Neural cell (in vitro differentiated cells): Measurements from ENCODE around the gene GNAS. TPM values are rescaled to one million over a fixed set of nuclear protein-coding genes. Genes with fewer than 3 reads are reported as not detected.

ENCODE experiments used
- H2AFZ ChIP-seq: fragments of 200-600, 300-800 bp; sonication (generic), shearing (Covaris generic); 2 replicates; pipeline ENCODE4 v1.6.0; 2014; ENCODE audit warnings: low read depth, mild to moderate bottlenecking, antibody characterized with exemption, low read length, moderate library complexity
- H3F3A ChIP-seq: fragments of 200-600 bp; shearing (Covaris generic); 2 replicates; pipeline ENCODE4 v1.6.1; 2016; ENCODE audit warnings: mild to moderate bottlenecking, moderate library complexity, mixed read lengths, antibody characterized with exemption, low read length; ENCODE audit not compliant: insufficient read depth, poor library complexity, severe bottlenecking
- H3K27ac ChIP-seq: fragments of 200-600, 300-800 bp; sonication (generic), shearing (Covaris generic); 2 replicates; pipeline ENCODE4 v1.5.1; 2014; ENCODE audit warnings: mild to moderate bottlenecking, low read length, moderate library complexity
- H3K27me3 ChIP-seq: fragments of 300-800, 200-600 bp; sonication (generic), shearing (Covaris generic); 2 replicates; pipeline ENCODE4 v1.6.0; 2014; ENCODE audit warnings: mild to moderate bottlenecking, low read depth, low read length, moderate library complexity; ENCODE audit not compliant: insufficient read depth
- H3K36me3 ChIP-seq: fragments of 300-800, 200-600 bp; sonication (generic), shearing (Covaris generic); 2 replicates; pipeline ENCODE4 v1.5.1; 2014; ENCODE audit warnings: mild to moderate bottlenecking, antibody characterized with exemption, low read length, moderate library complexity; ENCODE audit not compliant: insufficient read depth
- H3K4me2 ChIP-seq: fragments of 300-800, 200-600 bp; sonication (generic), shearing (Covaris generic); 2 replicates; pipeline ENCODE4 v1.6.0; 2014; ENCODE audit warnings: mild to moderate bottlenecking, low read length
- H3K4me3 ChIP-seq: fragments of 300-800, 200-600 bp; sonication (generic), shearing (Covaris generic); 2 replicates; pipeline ENCODE4 v1.5.1; 2014; ENCODE audit warnings: mild to moderate bottlenecking, low read length, moderate library complexity
- H3K79me2 ChIP-seq: fragments of 200-600 bp; shearing (Covaris generic); replicated peaks from 2 replicates; pipeline ENCODE4 v1.6.0; 2014; ENCODE audit warnings: mild to moderate bottlenecking, low read length, moderate library complexity; ENCODE audit not compliant: insufficient read depth
- H3K9ac ChIP-seq: fragments of 300-800, 200-600 bp; sonication (generic), shearing (Covaris generic); 2 replicates; pipeline ENCODE4 v1.6.1; 2016; ENCODE audit warnings: mild to moderate bottlenecking, low read length, mixed read lengths
- H3K9me2 ChIP-seq: fragments of 200-600 bp; shearing (Covaris generic); 2 replicates; pipeline ENCODE4 v1.6.1; 2016; ENCODE audit warnings: mild to moderate bottlenecking, low read length, mixed read lengths; ENCODE audit not compliant: insufficient read depth
- H3K9me3 ChIP-seq: fragments of 200-600, 300-800 bp; sonication (generic), shearing (Covaris generic); 2 replicates; pipeline ENCODE4 v1.6.1; 2016; ENCODE audit warnings: mild to moderate bottlenecking, mixed run types, low read length, moderate library complexity, mixed read lengths
- H4K20me1 ChIP-seq: fragments of 200-600 bp; shearing (Covaris generic); 2 replicates; pipeline ENCODE4 v1.6.1; 2016; ENCODE audit warnings: mild to moderate bottlenecking, mixed run types; ENCODE audit not compliant: insufficient read depth
- CTCF ChIP-seq: fragments of 450-650 bp; IDR thresholded peaks from 2 replicates; pipeline ENCODE4 v1.5.1; 2014; ENCODE audit warnings: antibody characterized with exemption, mild to moderate bottlenecking, moderate library complexity; ENCODE audit not compliant: poor library complexity, severe bottlenecking
- EP300 ChIP-seq: fragments of 450-650 bp; conservative IDR thresholded peaks from 2 replicates; pipeline ENCODE4 v1.6.1; 2014; ENCODE audit warnings: antibody characterized with exemption, mild to moderate bottlenecking, moderate library complexity; ENCODE audit not compliant: poor library complexity, severe bottlenecking
- EZH2 ChIP-seq: fragments of 200-600, 300-800 bp; shearing (Covaris generic), sonication (generic); IDR thresholded peaks from 2 replicates; pipeline ENCODE4 v1.6.1; 2014; ENCODE audit warnings: antibody characterized with exemption, low read length, borderline replicate concordance, mild to moderate bottlenecking; ENCODE audit not compliant: insufficient read depth, poor library complexity, severe bottlenecking
- MXI1 ChIP-seq: fragments of 450-650 bp; conservative IDR thresholded peaks from 2 replicates; pipeline ENCODE4 v1.6.1; 2014; ENCODE audit warnings: antibody characterized with exemption, mild to moderate bottlenecking; ENCODE audit not compliant: poor library complexity, severe bottlenecking
- POLR2AphosphoS5 ChIP-seq: IDR thresholded peaks from 2 replicates; pipeline ENCODE4 v1.6.1; 2012
- RAD21 ChIP-seq: fragments of 450-650 bp; conservative IDR thresholded peaks from 2 replicates; pipeline ENCODE4 v1.6.1; 2014; ENCODE audit warnings: antibody characterized with exemption, mild to moderate bottlenecking, moderate library complexity
- REST ChIP-seq: IDR thresholded peaks from 2 replicates; pipeline ENCODE4 v1.6.1; 2012; ENCODE audit warnings: borderline replicate concordance
- SMC3 ChIP-seq: fragments of 450-650 bp; conservative IDR thresholded peaks from 2 replicates; pipeline ENCODE4 v1.6.1; 2014; ENCODE audit warnings: antibody characterized with exemption, mild to moderate bottlenecking, moderate library complexity; ENCODE audit not compliant: poor library complexity
- TAF1 ChIP-seq: IDR thresholded peaks from 2 replicates; pipeline ENCODE4 v1.6.1; 2012; ENCODE audit warnings: low read depth
- polyA plus RNA-seq: library from polyadenylated mRNA; depleted of rRNA; stranded (reverse); fragments of >200 nt; gene quantifications from 2 replicates; pipeline ENCODE4 v1.2.3, GENCODE V29; 2014

Gene GNAS
- polyA plus RNA-seq, 1 donor from 2014 or later, result 958 TPM

DNA sequence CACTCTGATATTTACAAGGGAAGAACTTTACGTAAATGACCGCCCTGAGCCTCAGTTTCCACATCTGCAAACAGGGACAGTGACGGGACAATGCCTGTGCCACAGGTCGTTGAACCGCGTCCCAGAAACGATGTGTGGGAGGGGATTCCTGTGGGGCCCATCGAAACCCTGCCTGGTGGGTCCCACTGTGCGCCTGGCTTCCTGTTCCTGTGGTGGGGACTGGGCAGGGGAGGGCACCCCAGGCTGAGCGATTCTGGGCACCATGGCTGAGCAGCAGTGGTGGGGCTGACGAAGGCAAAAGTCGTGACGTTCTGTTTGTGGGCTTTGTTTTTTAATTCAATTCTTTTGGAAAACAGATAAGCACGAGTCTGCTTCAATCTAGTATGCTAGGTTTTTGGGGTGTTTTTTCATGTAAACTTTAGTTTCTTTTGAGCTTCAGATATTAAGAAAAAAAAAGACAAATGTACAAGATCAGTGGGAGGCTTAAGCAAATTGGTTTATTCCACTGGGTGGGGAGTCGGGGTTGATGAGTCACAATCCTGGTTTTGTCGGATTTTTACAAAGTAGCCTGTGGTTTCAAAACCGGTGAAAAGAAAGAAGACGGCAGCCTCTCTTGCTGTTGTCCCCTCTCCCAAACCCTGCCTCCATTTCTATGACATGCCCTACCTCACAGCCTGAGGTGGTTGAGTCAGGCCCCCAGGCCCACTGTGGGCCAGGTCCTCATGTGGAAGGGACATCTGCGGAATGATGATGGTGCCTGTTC, 42.2 kb upstream of the GNAS start:
- H3K4me2 ChIP-seq, result no peak overlapping the region
- no peaks in the 10 kb centered on the region for H3F3A ChIP-seq
- H3K27ac ChIP-seq, result no peak overlapping the region
- H3K4me3 ChIP-seq, result no peak overlapping the region
- no peaks in the 10 kb centered on the region for H3K9me3 ChIP-seq
- H3K36me3 ChIP-seq, result no peaks in the 10 kb centered on the region
- H4K20me1 ChIP-seq, result no peaks in the 10 kb centered on the region
- no peaks in the 10 kb centered on the region for H3K27me3 ChIP-seq
- H2AFZ ChIP-seq, result no peak overlapping the region
- no peaks in the 10 kb centered on the region for H3K9me2 ChIP-seq
- H3K9ac ChIP-seq, result no peak overlapping the region
- no peaks in the 10 kb centered on the region for H3K79me2 ChIP-seq
- TF ChIP-seq SMC3 (no peak), POLR2AphosphoS5 (no peak), RAD21 (no peak), EZH2 (no peak), EP300 (no peak), REST (no peak), CTCF (no peak), TAF1 (no peak), MXI1 (no peak)

GRCh38 chr20:58810879-58811250, 41.7 kb upstream of the GNAS start:
- TF ChIP-seq SMC3, result no peak
- TF ChIP-seq MXI1, result no peak
- no peak for TF ChIP-seq RAD21
- no peak for TF ChIP-seq TAF1
- TF ChIP-seq POLR2AphosphoS5, result no peak
- no peak for TF ChIP-seq EZH2
- no peak for TF ChIP-seq EP300
- no peak for TF ChIP-seq CTCF
- TF ChIP-seq REST, result no peak
- Histone ChIP-seq H3K79me2 (no peaks in the 10 kb centered on the region), H3K9me2 (no peaks in the 10 kb centered on the region), H4K20me1 (no peaks in the 10 kb centered on the region), H3K4me2 (no peak overlapping the region), H3K9me3 (no peaks in the 10 kb centered on the region), H2AFZ (no peak overlapping the region), H3K27me3 (no peaks in the 10 kb centered on the region), H3F3A (no peaks in the 10 kb centered on the region), H3K36me3 (no peaks in the 10 kb centered on the region), H3K27ac (no peak overlapping the region), H3K4me3 (no peak overlapping the region), H3K9ac (no peak overlapping the region)
